AG20443 (cell line): Measurements from ENCODE around the gene ZC3H12C.
A peak's percentile ranks its signal among the peaks of the same experiment; 100 is the strongest.

ENCODE experiments used
- DNase-seq: peaks from one replicate; pipeline ENCODE4 v3.0.0; 2012; ENCODE audit warnings: low spot score, mixed read lengths

The ZC3H12C gene

DNA sequence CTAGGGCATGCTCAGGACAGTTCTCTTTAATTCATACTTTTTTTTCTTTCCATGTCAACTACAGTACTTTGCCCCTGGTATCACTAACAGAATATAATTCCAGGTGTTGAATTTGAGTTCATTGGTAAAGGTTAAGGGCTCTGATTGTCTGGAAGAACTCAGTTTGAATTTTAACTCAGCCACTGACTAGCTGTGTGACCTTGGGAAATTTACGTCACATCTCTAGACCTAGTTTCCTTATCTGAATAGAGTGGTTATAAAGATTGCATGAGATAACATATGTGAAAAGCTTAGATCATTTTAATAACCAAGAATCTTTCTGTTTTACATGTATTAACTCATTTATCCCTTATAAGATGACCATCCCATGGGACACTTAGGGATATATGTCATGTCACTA, 15.8 kb upstream of the ZC3H12C start:
- no peak for DNase-seq

DNA sequence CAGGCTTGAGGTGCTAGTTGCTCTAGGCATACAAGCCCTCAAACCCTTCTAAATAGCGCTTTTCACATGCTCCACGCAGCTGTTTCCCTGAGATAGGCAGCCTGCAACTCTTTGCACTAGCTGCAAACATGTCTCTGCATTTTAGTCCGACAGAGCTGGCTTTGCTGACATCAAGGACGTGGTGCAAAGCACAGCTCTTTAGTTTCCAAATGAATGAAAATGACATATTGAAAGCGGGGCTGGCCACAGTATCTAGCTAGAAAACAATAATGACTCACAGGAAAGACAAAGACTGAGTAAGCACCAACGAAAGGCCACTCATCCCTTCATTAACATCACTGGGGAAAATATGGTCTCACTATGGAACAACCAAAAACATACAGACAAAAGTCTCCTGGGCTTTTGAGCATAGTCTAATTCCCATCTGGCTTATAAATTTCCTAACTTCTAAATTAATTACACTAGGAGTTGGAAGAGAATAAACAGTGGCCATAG, 15.3 kb upstream of the ZC3H12C start:
- DNase-seq: peak; percentile 72

DNA sequence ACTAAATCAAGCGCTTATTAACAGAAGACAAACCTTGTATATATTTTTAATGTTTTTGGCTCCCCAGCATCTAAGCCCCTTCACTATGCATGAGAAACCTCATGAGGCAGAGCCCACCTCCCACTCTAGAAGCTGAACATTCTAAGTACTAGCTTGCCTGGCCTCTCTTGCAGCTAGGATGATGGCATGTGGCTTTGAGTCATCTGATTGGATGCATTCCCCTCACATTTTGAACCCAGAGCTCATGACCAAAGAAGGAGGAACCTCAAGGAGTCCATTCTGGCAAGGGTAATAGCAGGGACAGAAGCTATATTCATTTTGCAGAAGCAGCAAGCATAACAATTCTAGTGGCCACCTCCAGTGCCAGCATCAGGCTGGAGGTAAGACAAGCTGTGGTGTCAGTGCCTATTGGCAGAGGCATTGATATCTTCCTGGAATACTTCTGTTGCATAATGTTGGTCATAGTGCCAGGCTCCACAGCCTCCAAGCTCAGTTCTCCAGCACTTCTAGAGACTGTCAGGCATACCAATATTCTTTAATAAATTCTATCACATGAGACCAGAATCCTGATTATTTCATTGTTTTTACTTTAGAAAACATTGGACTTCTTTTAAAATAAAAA, 14.2 kb upstream of the ZC3H12C start:
- DNase-seq: no peak

DNA sequence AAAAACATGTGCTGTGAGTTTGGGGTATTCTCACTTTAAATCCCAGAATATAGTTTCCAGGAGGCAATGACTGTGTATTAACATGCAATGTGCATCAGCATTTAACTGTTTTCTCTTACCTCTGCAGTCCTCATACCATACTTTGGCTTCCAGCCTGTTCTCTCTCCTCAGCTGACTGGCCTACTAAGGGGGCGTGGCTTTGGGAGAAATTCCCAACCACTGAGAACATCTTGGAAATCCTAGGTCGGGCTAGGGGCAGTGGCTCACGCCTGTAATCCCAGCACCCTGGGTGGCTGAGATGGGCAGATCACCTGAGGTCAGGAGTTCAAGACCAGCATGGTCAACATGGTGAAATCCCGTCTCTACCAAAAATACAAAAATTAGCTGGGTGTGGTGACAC, 13.5 kb upstream of the ZC3H12C start:
- DNase-seq: no peak

DNA sequence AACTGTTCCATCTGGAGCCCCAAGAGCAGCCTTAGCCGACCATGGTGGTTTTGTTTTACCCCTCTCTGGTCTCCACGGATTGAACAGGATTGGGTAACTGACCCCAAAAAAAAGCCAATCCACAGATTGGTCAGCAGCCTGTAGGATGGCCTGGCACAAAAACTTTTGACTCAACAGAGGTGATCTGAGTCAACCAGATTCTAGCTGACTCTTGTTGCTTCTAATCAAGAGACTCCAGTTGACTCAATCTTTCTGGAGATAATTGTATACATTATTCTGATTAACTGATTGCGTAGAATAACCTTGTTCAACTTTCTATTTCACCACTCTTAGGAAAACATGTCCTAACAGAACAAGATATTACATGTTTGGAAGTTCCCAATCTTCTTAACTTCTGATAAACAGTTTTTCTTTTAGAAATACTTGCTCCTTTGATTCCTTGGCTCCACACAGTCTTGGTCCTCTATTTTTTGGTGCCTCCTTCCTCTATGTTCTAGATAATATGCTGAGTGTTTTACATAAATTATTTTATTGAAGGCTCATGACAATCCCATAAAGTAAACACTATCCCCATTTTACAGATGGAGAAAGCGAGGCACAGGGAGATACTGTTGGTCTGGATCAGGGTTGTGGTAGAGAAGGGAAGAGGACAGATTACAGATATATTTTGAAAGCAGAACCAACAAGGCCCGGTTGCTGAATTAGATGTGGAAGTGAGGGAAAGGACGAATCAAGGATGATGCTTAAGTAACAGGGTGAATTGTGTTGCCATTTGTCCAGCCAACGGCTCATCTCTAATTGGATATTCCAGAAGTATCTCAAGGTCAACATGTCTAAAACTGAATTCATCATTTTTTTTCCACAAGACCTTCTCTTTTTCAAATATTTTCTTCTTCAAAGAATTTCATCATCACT, 11.5 kb upstream of the ZC3H12C start:
- no peak for DNase-seq

DNA sequence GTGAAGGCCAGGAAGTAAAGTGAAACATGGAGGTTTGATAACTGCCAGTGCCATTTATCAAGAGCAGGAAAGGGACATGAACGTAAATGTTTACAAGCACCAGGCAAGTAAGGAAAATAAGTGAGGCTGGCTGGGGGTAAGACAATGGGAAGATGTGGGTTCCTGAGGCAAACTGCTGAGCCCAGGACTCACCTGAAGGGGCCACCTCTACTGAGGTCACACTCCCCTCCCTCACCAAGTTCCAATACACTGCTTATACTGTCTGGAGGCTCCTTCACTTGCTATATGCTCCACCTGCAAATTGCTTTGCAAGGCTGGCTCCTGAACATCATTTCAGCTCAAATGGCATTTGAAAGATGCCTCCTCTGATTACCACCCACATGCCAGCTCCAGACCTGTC, 10.3 kb upstream of the ZC3H12C start:
- DNase-seq: no peak

DNA sequence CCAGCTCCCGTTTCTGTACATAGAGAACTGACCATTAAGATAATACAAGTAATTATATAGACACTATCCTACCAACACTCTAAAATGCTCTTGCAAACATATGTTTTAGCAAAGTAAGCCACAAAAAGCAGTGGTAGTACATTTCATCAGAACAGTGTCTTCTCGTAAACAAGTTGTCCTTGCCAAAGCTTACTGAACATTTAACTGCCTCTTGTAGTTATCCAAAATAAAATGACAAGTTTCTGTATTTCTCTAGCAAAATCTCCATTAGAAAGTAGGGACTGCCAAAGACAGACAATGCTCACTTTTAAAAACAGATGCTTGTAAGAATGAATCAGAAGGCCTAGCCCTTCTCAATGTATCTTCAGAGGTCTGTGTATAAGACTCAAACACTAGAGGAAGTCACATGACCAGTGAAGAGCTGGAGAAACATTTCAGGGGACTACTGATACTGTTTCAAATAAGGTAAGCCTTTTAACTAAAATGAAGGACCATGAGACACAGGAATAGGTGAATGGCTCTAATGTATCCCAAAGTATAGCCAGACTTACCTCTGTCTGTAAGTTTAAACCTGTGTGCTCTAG, 7.8 kb upstream of the ZC3H12C start:
- DNase-seq: no peak

DNA sequence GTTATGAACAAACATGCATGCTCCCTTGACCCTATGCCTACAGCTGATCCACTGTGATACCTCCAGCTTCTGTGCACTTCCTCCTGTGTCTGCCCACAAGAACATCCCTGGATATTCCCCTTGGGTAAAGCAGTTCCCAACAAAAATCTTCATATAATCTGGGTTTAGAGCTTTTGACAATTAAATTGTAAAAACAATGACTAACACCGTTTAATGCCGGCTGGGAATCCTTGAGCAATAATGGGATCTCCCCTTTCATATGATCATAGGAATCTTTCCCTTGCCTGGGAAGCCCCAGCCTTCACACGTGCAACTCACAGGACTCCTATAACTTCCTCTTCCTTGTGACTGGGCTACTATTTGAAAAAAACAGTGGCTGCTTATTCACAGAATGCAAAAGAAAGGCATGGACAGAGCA, 6.3 kb upstream of the ZC3H12C start:
- DNase-seq: peak; percentile 47

DNA sequence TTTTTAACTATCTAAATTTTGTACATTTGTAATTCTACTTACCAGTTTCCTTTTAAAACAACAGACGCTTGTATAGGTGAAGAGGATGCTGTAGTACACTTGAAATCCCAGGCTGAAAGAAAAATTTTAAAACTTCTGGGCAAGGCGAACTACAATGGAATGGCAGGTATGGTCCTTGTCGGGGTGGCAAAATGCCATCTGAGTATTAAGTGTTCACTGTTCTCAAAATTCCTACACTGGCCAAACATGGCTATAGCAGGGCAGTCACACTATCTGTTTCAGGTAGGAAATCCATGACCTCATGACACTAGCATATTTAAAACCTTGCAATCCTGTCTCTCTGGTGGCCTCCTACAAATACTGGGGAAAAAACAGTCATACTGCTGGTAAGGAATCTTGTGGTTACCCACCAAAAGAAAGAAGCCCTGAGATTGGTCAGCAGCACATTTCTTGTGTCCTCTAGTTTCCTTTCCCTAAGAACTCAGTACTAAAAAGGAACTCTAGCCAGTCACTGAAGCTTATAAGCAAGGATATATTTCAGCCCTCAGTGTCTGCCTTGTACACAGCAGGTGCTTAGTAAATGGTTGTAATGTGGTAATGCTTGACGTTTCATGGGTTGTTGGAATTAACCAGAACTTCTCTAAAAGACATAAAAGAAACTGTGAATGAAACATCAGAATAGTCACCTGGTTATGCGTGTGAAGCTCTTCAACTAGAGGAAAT, 5.2 kb upstream of the ZC3H12C start:
- DNase-seq: peak; percentile 77

DNA sequence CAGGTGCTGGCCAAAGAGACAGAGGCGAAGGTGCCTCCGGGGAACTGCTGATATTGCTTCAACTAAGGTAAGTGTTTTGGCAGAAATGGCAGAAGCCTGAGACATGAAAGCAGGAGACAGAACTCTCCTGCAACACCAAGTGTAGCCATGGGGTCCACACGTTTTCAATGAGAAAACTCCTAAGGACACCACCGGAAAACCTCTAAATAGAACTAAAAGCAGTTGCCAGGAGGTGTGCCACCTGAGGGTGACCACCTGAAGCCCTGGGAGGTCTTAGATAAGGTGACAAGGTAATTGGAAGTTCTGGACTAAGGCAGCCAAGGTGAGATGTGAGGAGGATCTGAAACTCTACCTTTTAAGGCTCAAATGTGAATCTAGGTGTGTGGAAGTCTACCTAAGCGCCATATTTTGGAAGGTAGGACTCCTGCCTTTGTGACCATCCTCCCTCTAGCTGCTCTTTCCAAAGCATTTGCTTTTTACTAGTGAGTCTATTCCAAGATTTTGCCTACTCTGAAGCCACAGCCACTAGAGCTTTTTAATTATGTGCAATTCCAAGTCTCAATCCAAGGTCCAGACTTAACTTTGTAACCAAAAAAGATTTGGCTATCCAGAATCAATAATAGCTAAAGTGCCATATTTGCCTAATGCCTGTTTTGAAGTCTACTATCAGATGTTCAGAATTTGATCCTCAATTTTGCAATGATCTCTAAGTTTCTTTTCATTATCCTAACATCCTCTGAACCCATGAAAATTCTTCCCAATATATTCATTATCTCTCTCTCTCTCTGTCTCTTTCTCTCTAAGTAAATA, 4.5 kb upstream of the ZC3H12C start:
- no peak for DNase-seq

DNA sequence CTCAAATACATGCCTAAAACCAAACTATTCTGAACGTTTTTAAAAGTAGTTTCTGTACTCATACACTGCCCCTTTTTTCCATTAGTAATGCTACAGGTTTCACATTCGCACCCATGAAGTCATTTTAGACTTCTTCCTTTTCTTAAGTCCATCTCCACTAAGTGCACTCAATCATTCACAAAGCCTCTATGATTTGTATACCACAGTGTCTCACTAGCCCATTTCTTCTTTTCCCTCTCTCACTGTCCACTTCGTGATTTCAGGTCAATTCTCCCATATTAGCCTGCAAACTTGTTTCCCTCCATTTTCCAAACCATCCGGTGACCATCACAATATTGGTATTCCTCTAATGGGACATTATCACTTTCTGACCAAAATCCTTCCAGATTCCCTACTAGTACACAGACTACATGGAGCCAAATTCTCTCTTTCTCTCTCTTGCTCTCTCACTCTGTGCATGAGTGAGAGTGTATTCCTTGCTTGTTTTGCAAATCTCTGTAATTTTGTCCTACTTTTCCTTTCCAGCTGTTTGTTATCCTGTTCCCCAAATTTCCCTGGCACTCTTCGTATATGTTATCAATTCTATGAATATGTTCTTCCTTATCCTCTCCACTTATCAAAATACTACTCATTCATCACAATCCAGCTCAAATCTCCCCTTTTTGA, 3.4 kb upstream of the ZC3H12C start:
- no peak for DNase-seq

DNA sequence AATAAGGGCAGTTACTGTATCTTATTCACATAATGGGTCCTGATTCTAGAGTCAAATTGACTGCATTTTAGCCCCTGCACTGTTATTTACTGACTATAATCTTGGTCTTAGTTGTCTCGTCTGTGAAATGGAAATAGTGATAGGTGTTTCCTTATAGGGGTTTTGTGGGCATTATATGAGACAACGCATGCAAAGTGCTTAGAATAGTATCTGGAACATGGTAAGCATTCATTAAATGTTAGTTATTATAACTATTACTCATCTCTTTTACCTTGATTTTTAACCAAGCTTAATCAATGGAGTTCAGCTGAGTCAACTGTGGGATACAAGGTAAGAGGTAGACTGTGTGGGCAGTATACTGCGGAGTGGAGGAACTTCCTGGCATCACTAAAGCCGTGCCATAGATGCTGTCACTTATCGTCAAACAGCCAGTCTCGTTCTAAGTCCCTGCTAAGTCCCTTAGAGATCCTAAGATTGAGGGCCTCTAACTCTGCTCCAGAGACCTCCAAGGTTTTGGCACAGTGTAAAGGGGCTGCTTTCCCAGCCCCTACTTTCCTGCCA, 2.6 kb upstream of the ZC3H12C start:
- DNase-seq: no peak

DNA sequence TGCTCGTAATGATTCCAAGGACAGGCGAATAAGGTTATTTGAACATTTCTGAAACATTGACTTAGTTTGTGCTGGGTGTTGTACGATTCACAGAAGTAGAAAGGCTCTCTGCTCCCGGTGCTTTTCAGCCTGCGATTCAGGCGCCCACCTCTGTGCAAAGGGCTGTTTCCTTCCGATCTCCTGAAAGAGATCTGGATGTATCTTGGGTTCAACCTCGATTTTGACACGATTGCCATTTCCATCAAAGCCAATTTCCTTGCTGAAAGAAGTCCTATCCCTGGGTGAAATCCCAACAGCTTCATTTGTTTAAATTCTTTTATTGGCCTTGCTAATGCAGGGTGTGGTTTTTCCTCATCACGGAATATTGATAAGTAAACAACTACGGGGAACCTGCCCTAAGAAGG, 1.1 kb upstream of the ZC3H12C start:
- DNase-seq: peak; percentile 11

DNA sequence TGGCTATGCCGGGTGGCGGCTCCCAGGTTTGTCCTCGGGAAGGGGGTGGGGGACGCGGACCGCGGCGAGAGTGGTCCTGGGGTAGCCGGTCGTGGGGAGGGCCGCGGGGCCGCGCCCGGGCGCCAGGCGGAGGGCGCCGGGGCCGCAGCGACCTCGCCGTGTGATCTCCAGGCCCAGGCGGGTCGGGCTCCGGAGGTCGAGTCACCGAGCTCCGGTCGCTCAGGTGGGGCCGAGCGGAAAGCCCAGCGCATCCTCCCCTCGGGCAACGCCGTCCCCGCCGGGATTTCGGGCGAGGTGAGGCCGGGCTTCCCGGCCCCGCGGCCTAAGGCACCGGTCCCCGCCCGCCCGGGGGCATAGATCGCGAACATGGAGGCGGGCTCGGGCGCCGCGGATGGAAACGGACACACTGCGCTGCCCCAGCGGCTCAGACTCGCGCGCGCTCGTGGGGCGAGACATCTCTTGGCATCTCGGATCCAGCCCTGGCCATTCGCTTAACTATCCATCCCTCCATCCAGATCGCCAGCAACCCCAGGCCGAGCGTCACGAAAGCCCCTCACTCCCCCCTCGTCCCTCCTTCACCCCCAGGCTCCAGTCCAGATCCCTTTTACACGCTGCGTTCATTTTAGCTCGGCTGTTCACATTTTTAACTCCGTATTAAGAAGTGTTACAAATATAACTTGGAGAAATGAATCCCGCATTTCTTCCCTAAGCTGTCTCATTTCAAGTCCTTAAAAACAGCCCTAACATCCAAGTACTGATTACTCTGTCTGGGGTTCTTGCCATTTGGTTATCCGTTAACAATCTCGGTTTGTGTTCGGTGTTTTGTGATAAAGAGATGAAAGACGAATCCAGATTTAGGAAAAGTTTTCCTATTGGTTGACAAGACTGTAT, 460 bp downstream of the ZC3H12C start:
- DNase-seq: peak; percentile 72

DNA sequence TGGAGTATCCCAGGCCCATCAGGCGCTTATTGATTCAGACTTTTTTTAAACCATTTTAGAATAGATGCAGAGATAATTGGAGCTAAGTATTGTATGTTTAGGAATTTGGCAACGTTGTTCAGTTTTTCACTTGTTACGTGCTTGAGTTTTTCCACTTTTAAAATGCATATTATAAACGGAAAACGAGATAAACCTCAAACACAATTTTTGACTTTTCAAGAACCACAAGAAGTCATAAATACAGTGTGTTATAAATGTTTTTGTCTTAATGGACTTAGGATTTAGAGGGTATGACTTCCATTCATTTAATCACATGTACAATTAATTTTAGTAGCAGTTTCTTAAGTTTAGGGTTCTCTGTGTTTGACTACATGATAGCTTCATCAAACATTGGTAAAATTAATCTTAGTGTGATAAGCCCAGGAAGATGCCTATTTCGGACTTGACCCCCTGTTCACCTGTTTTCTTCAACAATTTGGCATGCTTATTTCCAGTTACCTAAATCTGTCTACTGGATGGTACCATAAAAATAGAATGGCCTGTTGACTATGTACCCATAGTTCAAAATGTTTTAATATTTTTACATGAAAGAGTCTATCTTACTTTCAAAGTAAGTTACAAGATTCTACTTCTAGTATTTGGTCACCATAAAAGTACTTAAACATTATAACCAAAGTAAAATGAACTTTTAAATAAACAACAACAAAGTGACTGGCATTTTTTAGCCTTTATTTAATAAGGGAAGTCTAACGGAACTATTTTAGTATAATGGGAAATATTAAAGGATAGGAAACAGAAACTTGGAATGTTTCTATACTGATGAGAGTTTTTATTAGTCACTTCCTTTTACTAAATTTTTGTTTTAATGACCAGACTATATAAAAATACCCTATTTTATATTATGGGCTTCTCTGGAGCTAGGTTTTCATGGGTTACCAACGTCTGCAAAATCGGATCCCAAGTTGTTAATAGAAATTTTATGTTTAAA, 1.4 kb downstream of the ZC3H12C start:
- DNase-seq: no peak

DNA sequence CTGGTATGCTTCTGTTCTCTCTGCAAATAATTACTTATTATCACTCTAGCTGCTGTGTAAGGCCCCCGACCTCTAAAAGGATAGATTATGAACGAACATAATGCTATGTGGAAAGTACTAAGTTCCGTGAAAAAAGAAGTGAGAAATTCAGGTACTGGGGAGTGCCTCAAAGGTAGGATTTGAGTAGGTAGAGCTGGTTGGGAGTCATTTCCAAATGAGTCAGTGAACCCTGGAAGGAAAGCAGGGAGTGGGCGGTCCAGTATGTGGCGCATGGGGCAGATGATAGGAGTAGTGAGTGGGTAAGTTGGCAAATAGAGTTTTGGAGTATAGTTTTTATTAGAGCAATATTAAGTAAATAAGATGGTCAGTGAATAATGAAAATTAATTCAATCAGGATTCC, 2.4 kb downstream of the ZC3H12C start:
- no peak for DNase-seq

DNA sequence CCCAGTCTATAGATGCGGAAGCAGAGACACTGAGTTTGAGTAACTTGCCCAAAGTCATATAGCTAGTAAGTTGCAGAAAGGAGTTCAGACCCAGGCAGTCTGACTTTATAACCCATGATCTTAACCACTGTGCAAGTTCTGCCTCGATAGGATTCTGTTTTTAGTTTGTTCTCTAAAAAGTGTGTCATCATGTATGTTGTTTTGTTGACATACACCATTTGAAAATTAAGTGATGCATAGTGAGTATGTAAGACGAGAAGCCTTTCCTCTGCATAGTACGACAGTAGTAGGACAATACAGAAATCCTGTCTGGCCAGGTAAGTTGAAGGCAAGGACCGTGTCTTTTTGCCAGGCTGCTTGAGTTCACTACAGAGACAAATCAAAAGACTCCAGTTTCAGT, 3.3 kb downstream of the ZC3H12C start:
- DNase-seq: no peak

DNA sequence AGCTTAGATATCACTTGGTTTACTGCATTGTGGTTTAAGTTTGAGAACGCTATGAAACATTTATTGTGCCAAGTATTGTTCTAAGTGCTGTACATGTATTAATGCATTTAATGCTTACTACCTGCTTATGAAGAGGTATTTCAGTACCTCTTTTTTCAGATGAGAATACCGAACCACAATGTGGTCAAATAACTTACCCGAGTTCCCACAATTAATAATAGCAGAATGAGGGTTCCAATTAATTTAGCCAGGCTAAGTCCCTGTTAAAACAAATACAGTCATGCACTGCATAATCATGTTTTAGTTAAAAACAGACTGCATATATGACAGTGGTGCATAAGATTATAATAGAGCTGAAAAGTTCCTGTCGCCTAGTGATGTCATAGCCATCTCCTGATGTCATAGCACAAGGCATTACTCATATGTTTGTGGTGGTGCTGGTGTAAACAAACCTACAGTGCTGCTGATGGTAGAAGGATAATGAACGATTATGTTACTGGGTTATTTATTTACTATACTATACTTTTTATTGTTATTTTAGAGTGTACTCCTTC, 4.3 kb downstream of the ZC3H12C start:
- no peak for DNase-seq
